ENCODE results near the gene CFAP46. TPM values are rescaled to one million over a fixed set of nuclear protein-coding genes. Genes with fewer than 3 reads are reported as not detected.

Gene CFAP46
- total RNA-seq, 2 experiments from 2014 or later: not detected

DNA sequence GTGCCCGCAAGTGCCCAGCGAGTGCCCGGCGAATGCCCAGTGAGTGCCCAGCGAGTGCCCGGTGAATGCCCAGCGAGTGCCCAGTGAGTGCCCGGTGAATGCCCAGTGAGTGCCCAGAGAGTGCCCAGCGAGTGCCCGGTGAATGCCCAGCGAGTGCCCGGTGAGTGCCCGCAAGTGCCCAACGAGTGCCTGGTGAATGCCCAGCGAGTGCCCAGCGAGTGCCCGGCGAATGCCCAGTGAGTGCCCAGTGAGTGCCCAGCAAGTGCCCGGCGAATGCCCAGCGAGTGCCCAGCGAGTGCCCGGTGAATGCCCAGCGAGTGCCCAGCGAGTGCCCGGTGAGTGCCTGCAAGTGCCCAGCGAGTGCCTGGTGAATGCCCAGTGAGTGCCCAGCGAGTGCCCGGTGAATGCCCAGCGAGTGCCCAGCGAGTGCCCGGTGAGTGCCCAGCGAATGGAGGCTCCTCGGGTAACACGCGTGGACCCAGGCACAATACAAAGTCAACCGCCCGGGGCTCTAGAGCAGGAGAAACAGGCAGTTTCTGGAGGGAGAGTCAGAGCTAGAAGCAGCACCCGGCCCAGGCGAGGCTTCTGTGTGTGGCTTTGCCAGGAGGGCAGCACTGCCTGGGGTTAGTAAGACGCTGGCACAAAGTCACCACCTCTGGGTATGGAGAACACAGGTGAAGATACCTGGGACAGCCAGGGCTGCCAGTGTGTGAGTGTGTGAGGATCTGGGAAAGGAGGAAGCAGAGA is 38.2 kb upstream of the CFAP46 start:
- no peak overlapping the region for H2AFZ ChIP-seq (ENCODE audit: low read length)
- POLR2A ChIA-PET: no interaction called here

GRCh38 chr10:132979491-132980425 is 37.4 kb upstream of the CFAP46 start:
- H3K36me3 ChIP-seq (ENCODE audit: insufficient read depth, low read length): no peaks in the 10 kb centered on the region
- H3K9me3 ChIP-seq (ENCODE audit: low read length): no peaks in the 10 kb centered on the region
- ChIA-PET POLR2A (no interaction called here), CTCF (ENCODE audit: unreplicated experiment) (no interaction called here)
- no peak overlapping the region for H3K4me3 ChIP-seq (ENCODE audit: low read depth, low read length, poor library complexity, severe bottlenecking)
- BruUV-seq (replicated peaks): no TSS peak
- intact Hi-C loops (cut with micrococcal nuclease; ENCODE audit: unreplicated experiment): no loop called here
- no peaks in the 10 kb centered on the region for H3K4me1 ChIP-seq (ENCODE audit: insufficient read depth, low read length, poor library complexity, severe bottlenecking)
- H3K79me2 ChIP-seq (ENCODE audit: insufficient read depth, low read depth, low read length): no peaks in the 10 kb centered on the region
- no peak overlapping the region for H3K27ac ChIP-seq (ENCODE audit: low read depth, low read length, poor library complexity, severe bottlenecking)
- no peaks in the 10 kb centered on the region for H3K9me2 ChIP-seq (ENCODE audit: insufficient read depth, low read length)
- DNase-seq (ENCODE audit: low spot score): no peak
- no peaks in the 10 kb centered on the region for H4K20me1 ChIP-seq (ENCODE audit: insufficient read depth, low read length)
- H3K4me2 ChIP-seq (ENCODE audit: low read length): no peak overlapping the region
- no peak for TF ChIP-seq EZH2phosphoT487 (IDR thresholded peaks at IDR 0.05; ENCODE audit: borderline replicate concordance, low read depth, low read length)
- TF ChIP-seq, protein P1, sequence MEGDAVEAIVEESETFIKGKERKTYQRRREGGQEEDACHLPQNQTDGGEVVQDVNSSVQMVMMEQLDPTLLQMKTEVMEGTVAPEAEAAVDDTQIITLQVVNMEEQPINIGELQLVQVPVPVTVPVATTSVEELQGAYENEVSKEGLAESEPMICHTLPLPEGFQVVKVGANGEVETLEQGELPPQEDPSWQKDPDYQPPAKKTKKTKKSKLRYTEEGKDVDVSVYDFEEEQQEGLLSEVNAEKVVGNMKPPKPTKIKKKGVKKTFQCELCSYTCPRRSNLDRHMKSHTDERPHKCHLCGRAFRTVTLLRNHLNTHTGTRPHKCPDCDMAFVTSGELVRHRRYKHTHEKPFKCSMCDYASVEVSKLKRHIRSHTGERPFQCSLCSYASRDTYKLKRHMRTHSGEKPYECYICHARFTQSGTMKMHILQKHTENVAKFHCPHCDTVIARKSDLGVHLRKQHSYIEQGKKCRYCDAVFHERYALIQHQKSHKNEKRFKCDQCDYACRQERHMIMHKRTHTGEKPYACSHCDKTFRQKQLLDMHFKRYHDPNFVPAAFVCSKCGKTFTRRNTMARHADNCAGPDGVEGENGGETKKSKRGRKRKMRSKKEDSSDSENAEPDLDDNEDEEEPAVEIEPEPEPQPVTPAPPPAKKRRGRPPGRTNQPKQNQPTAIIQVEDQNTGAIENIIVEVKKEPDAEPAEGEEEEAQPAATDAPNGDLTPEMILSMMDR (conservative IDR thresholded peaks at IDR 0.05; ENCODE audit: low read length): no peak
- no peak overlapping the region for H2AFZ ChIP-seq (ENCODE audit: low read length)

More for the DNA sequence above, 38.2 kb upstream of the CFAP46 start:
- no peak for DNase-seq (ENCODE audit: low spot score)
- Histone ChIP-seq H3K27ac (ENCODE audit: low read depth, low read length, poor library complexity, severe bottlenecking) (no peak overlapping the region), H3K36me3 (ENCODE audit: insufficient read depth, low read length) (no peaks in the 10 kb centered on the region), H3K9me3 (ENCODE audit: low read length) (no peaks in the 10 kb centered on the region), H3K4me2 (ENCODE audit: low read length) (no peak overlapping the region), H4K20me1 (ENCODE audit: insufficient read depth, low read length) (no peaks in the 10 kb centered on the region), H3K4me1 (ENCODE audit: insufficient read depth, low read length, poor library complexity, severe bottlenecking) (no peaks in the 10 kb centered on the region), H3K79me2 (ENCODE audit: insufficient read depth, low read depth, low read length) (no peaks in the 10 kb centered on the region), H3K4me3 (ENCODE audit: low read depth, low read length, poor library complexity, severe bottlenecking) (no peak overlapping the region), H3K9me2 (ENCODE audit: insufficient read depth, low read length) (no peaks in the 10 kb centered on the region)
- BruUV-seq (replicated peaks): no TSS peak
- CTCF ChIA-PET (ENCODE audit: unreplicated experiment): no interaction called here
- TF ChIP-seq EZH2phosphoT487 (IDR thresholded peaks at IDR 0.05; ENCODE audit: borderline replicate concordance, low read depth, low read length): no peak
- TF ChIP-seq, protein P1 (conservative IDR thresholded peaks at IDR 0.05; ENCODE audit: low read length): no peak
- intact Hi-C loops (cut with micrococcal nuclease; ENCODE audit: unreplicated experiment): no loop called here
